ENCODE data around the gene SLC49A3.
"Not testable (repeated sequence)": the region's sequence is repeated elsewhere in the genome, so short reads cannot be mapped to it uniquely, and the experiment has no call there.

DNA sequence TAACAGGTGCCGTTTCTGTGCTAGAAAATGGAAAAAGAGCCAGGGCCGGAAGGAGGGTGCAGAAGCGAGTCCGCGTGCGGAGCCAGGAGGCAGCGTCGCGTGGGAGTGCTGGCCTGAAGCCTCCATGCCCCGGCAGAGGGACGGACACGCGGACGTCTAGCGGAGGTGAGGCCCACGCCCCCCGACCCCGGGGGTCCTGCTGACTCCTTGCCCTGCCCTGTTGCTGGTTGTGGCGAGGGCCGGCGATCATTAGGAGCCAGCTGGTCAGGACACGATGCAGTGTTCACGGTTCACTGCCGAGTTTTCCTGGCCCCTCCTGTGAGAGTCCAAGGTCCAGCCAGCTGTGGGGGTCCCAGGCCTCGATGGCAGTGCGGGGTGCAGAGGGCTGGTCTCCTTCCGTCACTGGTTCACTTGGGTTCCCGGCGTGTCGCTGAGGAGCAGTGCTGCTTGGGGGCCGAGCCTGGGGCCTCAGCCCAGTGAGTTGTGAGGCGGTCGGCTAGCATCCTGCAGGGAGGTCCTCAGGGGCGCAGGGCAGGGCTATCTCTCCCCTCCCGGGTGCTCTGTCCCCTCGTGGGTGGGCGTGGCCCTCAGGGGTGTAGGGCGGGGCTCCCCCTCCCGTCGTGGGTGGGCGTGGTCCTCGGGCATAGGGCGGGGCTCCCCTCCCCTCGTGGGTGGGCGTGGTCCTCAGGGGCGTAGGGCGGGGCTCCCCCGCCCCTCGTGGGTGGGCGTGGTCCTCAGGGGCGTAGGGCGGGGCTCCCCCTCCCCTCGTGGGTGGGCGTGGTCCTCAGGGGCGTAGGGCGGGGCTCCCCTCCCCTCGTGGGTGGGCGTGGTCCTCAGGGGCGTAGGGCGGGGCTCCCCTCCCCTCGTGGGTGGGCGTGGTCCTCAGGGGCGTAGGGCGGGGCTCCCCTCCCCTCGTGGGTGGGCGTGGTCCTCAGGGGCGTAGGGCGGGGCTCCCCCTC lies 42.3 kb upstream of the SLC49A3 start:
- TF ChIP-seq POLR2A (IDR thresholded peaks at IDR 0.05; ENCODE audit: low read depth, low read length); MXI1 (IDR thresholded peaks at IDR 0.05; ENCODE audit: borderline replicate concordance, low read depth, low read length); USF2 (IDR thresholded peaks at IDR 0.05; ENCODE audit: low read depth, low read length); CTCF (conservative IDR thresholded peaks at IDR 0.05; ENCODE audit: low read depth, low read length); ELK1 (IDR thresholded peaks at IDR 0.05; ENCODE audit: borderline replicate concordance, low read depth, low read length); CEBPB (IDR thresholded peaks at IDR 0.05; ENCODE audit: low read depth, low read length); SMC3 (IDR thresholded peaks at IDR 0.05; ENCODE audit: low read depth, low read length): not testable (repeated sequence)
